Nephron (organoid): Measurements from ENCODE around the gene COL6A5.

ENCODE experiments used
- H3K27ac Mint-ChIP-seq, 3 experiments: 2 replicates each; pipeline ENCODE4 v1.8.0; 2020; ENCODE audit warnings: mixed read lengths in 3 of 3, mild to moderate bottlenecking in 2 of 3, moderate library complexity in 1 of 3
- H3K27me3 Mint-ChIP-seq: 2 replicates; pipeline ENCODE4 v1.8.0; 2021; ENCODE audit warnings: low read depth, mild to moderate bottlenecking, moderate library complexity, mixed read lengths
- H3K36me3 Mint-ChIP-seq: 2 replicates; pipeline ENCODE4 v1.8.0; 2020; ENCODE audit warnings: low read depth, mixed read lengths
- H3K4me1 Mint-ChIP-seq: 2 replicates; pipeline ENCODE4 v1.8.0; 2020; ENCODE audit warnings: mixed read lengths
- H3K4me3 Mint-ChIP-seq, 3 experiments: 2 replicates each; pipeline ENCODE4 v1.8.0; 2020; ENCODE audit warnings: mild to moderate bottlenecking in 3 of 3, mixed read lengths in 3 of 3, moderate library complexity in 2 of 3
- H3K9me3 Mint-ChIP-seq: 2 replicates; pipeline ENCODE4 v1.8.0; 2020; ENCODE audit warnings: mixed read lengths
- TF ChIP-seq, protein P1 (sequence below), 3 experiments: fragments of 200-600 bp; sonication (generic); IDR thresholded peaks; one replicate each; pipeline ENCODE4 v1.5.0; 2021; ENCODE audit warnings: antibody characterized with exemption in 3 of 3; ENCODE audit not compliant: unreplicated experiment in 3 of 3

Gene COL6A5

DNA sequence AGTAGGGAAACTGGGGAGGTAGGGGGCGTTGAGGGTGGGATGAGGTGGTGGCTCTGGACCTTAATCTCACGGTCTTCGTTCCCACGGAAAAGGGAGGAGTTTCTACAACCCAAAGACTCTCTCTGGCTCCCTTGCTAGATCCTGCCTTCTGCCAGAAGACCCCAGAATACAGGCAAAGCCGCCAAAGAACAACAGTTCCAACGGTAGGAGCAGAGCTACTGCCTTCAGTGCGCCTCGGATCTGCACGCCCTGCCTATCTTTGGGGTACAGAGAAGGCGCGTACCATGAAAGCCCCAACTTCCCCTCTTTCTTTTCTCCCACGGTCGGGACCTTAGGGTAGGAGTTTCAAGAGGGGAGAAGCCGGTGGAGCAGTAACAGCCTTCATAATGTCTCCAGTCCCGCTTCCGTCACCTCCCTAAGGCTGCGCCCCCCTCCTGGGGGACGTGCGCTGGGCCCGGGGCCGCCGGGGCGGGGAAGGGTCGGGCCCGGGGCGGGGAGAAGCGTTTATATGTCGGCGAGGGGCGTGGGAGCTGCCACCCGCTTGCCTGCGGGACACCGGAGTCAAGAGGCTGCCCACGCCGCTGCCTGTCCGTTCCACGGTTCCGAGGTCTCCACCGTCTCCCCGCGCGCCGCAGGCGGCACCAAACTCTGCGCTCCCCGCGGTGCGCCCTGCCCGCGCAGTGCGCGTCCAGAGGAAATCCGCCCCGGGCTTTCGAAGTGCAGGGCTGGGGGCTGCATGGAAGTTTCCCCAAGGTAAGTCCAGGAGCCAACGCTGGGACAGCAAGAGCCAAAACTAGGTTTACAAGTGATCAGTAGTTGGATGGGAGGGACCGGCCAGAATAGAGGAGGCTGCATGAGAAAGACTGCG, 171.4 kb downstream of the COL6A5 start, which contains the start of gene COL6A6:
Gene COL6A6, plus strand, starts transcription at position 533 of the 868 bp plus-strand sequence. CDS start 43,188 bp downstream, outside the sequence.
- H3K27me3 Mint-ChIP-seq = peaks cover 42% of the 10 kb centered on the region
- TF ChIP-seq, protein P1, sequence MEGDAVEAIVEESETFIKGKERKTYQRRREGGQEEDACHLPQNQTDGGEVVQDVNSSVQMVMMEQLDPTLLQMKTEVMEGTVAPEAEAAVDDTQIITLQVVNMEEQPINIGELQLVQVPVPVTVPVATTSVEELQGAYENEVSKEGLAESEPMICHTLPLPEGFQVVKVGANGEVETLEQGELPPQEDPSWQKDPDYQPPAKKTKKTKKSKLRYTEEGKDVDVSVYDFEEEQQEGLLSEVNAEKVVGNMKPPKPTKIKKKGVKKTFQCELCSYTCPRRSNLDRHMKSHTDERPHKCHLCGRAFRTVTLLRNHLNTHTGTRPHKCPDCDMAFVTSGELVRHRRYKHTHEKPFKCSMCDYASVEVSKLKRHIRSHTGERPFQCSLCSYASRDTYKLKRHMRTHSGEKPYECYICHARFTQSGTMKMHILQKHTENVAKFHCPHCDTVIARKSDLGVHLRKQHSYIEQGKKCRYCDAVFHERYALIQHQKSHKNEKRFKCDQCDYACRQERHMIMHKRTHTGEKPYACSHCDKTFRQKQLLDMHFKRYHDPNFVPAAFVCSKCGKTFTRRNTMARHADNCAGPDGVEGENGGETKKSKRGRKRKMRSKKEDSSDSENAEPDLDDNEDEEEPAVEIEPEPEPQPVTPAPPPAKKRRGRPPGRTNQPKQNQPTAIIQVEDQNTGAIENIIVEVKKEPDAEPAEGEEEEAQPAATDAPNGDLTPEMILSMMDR (IDR thresholded peaks at IDR 0.05; ENCODE audit: unreplicated experiment in 3 of 3) = no peak

DNA sequence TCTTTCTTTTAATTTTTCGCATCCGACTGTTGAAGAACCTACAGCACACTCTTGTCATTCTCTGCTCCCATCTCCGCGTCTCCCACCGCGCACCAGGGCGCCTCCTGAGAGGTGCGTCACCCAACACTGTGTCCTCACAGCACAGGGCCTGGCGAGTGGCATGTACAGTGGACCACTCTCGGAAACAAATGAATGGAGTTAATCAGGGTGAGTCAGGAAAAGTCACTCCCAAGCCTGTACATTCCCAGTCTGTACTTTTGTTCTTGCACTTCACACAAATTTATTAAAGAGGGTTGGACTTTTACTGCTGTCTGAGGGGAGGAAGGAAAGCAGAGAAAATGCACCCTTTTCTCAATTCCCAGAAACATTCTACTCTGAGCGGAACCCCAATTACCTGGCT, 172.1 kb downstream of the COL6A5 start:
- TF ChIP-seq, protein P1 (IDR thresholded peaks at IDR 0.05; ENCODE audit: unreplicated experiment in 3 of 3) = no peak
- H3K27ac Mint-ChIP-seq = peak overlapping the region; percentile 9 to 52 (median 15)
- peaks cover 8% of the 10 kb centered on the region for H3K4me1 Mint-ChIP-seq
- H3K4me3 Mint-ChIP-seq = peak overlapping the region; percentile 81 to 92 (median 90)
- H3K36me3 Mint-ChIP-seq = no peaks in the 10 kb centered on the region
- H3K9me3 Mint-ChIP-seq = peaks cover 7% of the 10 kb centered on the region
- H3K27me3 Mint-ChIP-seq = peaks cover 42% of the 10 kb centered on the region

More for the DNA sequence above, 171.4 kb downstream of the COL6A5 start, which contains the start of gene COL6A6:
- H3K9me3 Mint-ChIP-seq = peaks cover 7% of the 10 kb centered on the region
- peak within 1 kb of the TSS; percentile 81 to 92 (median 90) for H3K4me3 Mint-ChIP-seq
- no peaks in the 10 kb centered on the region for H3K36me3 Mint-ChIP-seq
- H3K4me1 Mint-ChIP-seq = peaks cover 8% of the 10 kb centered on the region
- H3K27ac Mint-ChIP-seq = peak within 1 kb of the TSS; percentile 9 to 52 (median 15)

DNA sequence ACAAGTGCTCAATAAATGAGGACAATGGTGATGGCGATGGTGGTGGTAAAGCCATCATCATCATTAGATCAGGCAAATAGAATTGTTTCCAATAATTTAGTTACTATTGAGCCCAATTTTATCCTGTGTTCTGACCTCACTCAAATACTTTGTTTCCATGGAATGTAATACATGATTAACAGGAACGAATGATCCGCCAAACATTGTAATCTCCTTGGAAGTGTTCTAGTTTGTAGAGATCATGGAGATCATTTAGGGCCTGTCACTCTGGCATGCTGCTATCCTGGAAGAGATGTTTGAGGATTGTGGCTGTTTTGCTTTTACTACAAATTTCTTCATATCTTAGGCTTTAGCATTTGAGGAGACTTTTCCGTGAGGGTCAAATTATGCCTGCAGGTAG, 174.3 kb downstream of the COL6A5 start:
- Mint-ChIP-seq H3K9me3 (peaks cover 2% of the 10 kb centered on the region), H3K36me3 (no peaks in the 10 kb centered on the region), H3K27me3 (peaks cover 36% of the 10 kb centered on the region), H3K4me3 (peak overlapping the region in 1 of 3 experiments; percentile 62), H3K4me1 (peaks cover 8% of the 10 kb centered on the region), H3K27ac (no peak overlapping the region)
- TF ChIP-seq, protein P1 (IDR thresholded peaks at IDR 0.05; ENCODE audit: unreplicated experiment in 3 of 3) = no peak

DNA sequence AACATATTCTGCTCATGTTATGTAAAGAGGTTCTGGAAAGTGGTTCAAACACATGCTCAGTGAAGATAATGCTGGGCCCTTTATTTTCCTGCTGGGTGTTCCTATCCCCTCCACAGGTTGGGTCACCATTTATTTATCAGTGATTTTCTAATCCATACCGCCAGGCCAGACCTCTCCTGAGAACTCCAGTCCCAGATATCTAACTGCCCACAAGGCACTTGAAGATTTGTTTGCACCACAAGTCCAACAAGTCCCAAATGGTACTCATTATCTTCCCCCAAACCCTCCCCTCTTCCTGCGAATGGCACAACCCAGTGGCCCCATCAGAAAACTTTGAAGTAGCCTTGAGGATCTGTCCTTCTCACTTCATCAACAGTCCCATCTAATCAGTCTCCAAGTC, 176.9 kb downstream of the COL6A5 start:
- peaks cover 7% of the 10 kb centered on the region for H3K4me1 Mint-ChIP-seq
- TF ChIP-seq, protein P1 (IDR thresholded peaks at IDR 0.05; ENCODE audit: unreplicated experiment in 3 of 3) = no peak
- peaks cover 15% of the 10 kb centered on the region for H3K27me3 Mint-ChIP-seq
- H3K36me3 Mint-ChIP-seq = no peaks in the 10 kb centered on the region
- no peak overlapping the region for H3K4me3 Mint-ChIP-seq
- H3K27ac Mint-ChIP-seq = no peak overlapping the region
- H3K9me3 Mint-ChIP-seq = no peaks in the 10 kb centered on the region

DNA sequence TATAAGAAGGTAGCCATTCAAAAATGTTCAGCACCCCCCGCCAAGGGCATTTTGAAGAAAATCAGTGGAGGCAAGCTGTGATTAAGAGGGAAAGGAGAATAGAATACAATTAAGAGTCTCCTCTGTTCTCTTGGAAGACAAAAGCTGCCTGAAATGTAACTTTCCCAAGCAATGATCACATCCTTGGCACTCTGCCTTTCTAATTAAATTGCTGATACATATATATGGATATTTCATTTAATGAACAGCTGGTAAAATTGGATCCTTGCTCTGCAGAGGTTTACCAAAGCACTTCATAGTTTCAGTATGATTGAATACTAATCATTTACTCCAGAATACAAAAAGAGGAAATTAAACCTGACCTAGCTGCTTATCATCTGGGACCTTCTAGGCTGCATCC, 182.0 kb downstream of the COL6A5 start:
- no peaks in the 10 kb centered on the region for H3K27me3 Mint-ChIP-seq
- H3K27ac Mint-ChIP-seq = no peak overlapping the region
- H3K9me3 Mint-ChIP-seq = no peaks in the 10 kb centered on the region
- H3K4me1 Mint-ChIP-seq = peaks cover 8% of the 10 kb centered on the region
- no peaks in the 10 kb centered on the region for H3K36me3 Mint-ChIP-seq
- TF ChIP-seq, protein P1 (IDR thresholded peaks at IDR 0.05; ENCODE audit: unreplicated experiment in 3 of 3) = no peak
- H3K4me3 Mint-ChIP-seq = no peak overlapping the region
